Measurements from ENCODE around the gene DPH2. TPM values are rescaled to one million over a fixed set of nuclear protein-coding genes. Genes with fewer than 3 reads are reported as not detected.

Gene DPH2
- total and polyA plus RNA-seq, 10 of the 15 experiments (the other 5 are each of a cell fraction or from before 2014, with no cell fraction given): 13.1 to 82.9 (median 52.0) TPM

- FAIRE-seq (no peak), ATAC-seq (no peak), DNase-seq (ENCODE audit: low read depth, low spot score) (no peak)
- no peak overlapping the region for H3K4me2 ChIP-seq (ENCODE audit: control insufficient read depth, insufficient read depth)
- in situ Hi-C loops (cut with MboI) (no loop called here), intact Hi-C loops (cut with micrococcal nuclease; ENCODE audit: unreplicated experiment) (no loop called here)
- ChIA-PET SMC1A (ENCODE audit: uncharacterized antibody, unreplicated experiment) (interaction anchor here (0.8 to 1.0 kb wide), 2 partner anchors 34 to 46 kb away, joined by 3 to 4 read pairs; no protein-coding TSS in a partner anchor), POLR2A (no interaction called here), CTCF (interaction anchor here (1.3 to 9.6 kb wide), 3 partner anchors 9 to 43 kb away, joined by 3 to 167 read pairs (median 167); partner anchors contain the start of gene SLC6A9), RAD21 (ENCODE audit: unreplicated experiment) (no interaction called here)
- no peak overlapping the region for H3K9ac ChIP-seq (ENCODE audit: control insufficient read depth, insufficient read depth, low read length)
- H3K27ac ChIP-seq (ENCODE audit: control insufficient read depth, insufficient read depth): no peak overlapping the region
- H3K4me1 ChIP-seq (ENCODE audit: control insufficient read depth, insufficient read depth, low read length): no peaks in the 10 kb centered on the region
- no peaks in the 10 kb centered on the region for H3K36me3 ChIP-seq (ENCODE audit: control insufficient read depth in 2 of 2, insufficient read depth in 2 of 2, low read length in 1 of 2)
- no peaks in the 10 kb centered on the region for H4K20me1 ChIP-seq (ENCODE audit: control insufficient read depth, insufficient read depth)
- no TSS peak for BruUV-seq (replicated peaks)
- no peak overlapping the region for H2AFZ ChIP-seq (ENCODE audit: control insufficient read depth, low read depth, low read length)
- no peak for TF ChIP-seq SMARCA5 (IDR thresholded peaks at IDR 0.05)
- TF ChIP-seq, protein P1, sequence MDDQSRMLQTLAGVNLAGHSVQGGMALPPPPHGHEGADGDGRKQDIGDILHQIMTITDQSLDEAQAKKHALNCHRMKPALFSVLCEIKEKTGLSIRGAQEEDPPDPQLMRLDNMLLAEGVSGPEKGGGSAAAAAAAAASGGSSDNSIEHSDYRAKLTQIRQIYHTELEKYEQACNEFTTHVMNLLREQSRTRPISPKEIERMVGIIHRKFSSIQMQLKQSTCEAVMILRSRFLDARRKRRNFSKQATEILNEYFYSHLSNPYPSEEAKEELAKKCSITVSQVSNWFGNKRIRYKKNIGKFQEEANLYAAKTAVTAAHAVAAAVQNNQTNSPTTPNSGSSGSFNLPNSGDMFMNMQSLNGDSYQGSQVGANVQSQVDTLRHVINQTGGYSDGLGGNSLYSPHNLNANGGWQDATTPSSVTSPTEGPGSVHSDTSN (IDR thresholded peaks at IDR 0.05; ENCODE audit: insufficient replicate concordance, low read depth, low read length): no peak
- 0 out of 6 replicates have a peak, but pooled peaks of 1 of the 3 experiments have one; percentile 28 for TF ChIP-seq CTCF (IDR thresholded peaks at IDR 0.05 in 2 of 3, conservative IDR thresholded peaks at IDR 0.05 in 1 of 3; ENCODE audit: control insufficient read depth in 2 of 3, extremely low read depth in 1 of 3, insufficient read depth in 1 of 3, low read depth in 3 of 3, low read length in 3 of 3)
- no peak for TF ChIP-seq CBX3 (IDR thresholded peaks at IDR 0.05; ENCODE audit: borderline replicate concordance, low read depth)
- 72% methylated on average over 14 of the region's 14 CpGs for WGBS (ENCODE audit: insufficient coverage, insufficient replicate concordance, low lambda C conversion rate, missing lambda C conversion rate)
- no peaks in the 10 kb centered on the region for H3K79me2 ChIP-seq (ENCODE audit: control insufficient read depth, insufficient read depth, low read length)
- H3K27me3 ChIP-seq (replicated peaks in 1 of 2; ENCODE audit: control insufficient read depth in 2 of 2, insufficient read depth in 2 of 2, low read length in 1 of 2): no peaks in the 10 kb centered on the region
- H3K9me3 ChIP-seq (replicated peaks; ENCODE audit: control insufficient read depth, insufficient read depth, low read length): no peaks in the 10 kb centered on the region
- H3K4me3 ChIP-seq: no peak overlapping the region
Measured at GRCh38 chr1:44002606-44003157, 32.9 kb downstream of the DPH2 start.

Data from GM12878 (cell line).